ENCODE data around the gene ANKRD34A.

DNA sequence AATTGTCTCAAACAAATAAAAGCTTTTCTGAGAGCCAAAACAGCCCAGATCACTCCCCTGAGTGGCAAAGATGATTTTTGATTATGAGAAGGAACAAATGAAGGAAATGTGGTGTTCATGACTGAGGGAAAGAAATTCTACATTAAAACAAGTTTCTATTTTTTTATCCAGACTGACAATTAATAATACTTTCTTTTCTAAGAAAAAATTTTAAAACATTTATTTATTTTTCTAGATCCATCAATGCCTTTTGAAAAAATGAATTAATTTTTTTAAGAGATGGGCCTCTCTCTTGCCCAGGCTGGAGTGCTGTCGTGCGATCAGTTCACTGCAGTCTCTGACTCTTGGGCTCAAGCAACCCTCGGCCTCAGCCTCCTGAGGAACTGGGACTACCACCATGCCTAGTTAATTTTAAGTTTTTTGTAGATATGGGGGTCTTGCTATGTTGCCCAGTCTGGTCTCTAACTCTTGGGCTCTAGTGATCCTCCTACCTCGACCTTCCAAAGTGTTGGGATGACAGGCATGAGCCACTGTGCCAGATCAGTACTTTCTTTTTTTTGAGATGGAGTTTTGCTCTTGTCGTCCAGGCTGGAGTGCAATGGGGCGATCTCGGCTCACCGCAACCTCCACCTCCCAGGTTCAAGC lies 43.2 kb upstream of the ANKRD34A start:
- TF ChIP-seq, protein P1, sequence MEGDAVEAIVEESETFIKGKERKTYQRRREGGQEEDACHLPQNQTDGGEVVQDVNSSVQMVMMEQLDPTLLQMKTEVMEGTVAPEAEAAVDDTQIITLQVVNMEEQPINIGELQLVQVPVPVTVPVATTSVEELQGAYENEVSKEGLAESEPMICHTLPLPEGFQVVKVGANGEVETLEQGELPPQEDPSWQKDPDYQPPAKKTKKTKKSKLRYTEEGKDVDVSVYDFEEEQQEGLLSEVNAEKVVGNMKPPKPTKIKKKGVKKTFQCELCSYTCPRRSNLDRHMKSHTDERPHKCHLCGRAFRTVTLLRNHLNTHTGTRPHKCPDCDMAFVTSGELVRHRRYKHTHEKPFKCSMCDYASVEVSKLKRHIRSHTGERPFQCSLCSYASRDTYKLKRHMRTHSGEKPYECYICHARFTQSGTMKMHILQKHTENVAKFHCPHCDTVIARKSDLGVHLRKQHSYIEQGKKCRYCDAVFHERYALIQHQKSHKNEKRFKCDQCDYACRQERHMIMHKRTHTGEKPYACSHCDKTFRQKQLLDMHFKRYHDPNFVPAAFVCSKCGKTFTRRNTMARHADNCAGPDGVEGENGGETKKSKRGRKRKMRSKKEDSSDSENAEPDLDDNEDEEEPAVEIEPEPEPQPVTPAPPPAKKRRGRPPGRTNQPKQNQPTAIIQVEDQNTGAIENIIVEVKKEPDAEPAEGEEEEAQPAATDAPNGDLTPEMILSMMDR (IDR thresholded peaks at IDR 0.05): no peak
- no peak for TF ChIP-seq POLR2A (IDR thresholded peaks at IDR 0.05)
